Kidney (tissue), 14 donors: Measurements from ENCODE around the gene SUPT4H1. TPM values are rescaled to one million over a fixed set of nuclear protein-coding genes. Genes with fewer than 3 reads are reported as not detected.

Experiments
- DNase-seq, 5 donors: peaks; one replicate each; pipeline ENCODE4 v3.0.0-alpha.2; 2013 to 2020
- FAIRE-seq: peaks from 2 replicates; lab custom pipeline; 2012; peaks lifted over from hg19 to GRCh38; lab: Jason Lieb, UNC
- H3K27ac ChIP-seq, 2 donors: one replicate each; pipeline ENCODE4 v1.7.0; 2013; ENCODE audit warnings: low read depth in 2 of 2, low read length in 2 of 2, inconsistent platforms in 1 of 2
- H3K27me3 ChIP-seq: one replicate; pipeline ENCODE4 v1.7.1; 2013; ENCODE audit warnings: low read length, inconsistent platforms; ENCODE audit not compliant: control insufficient read depth, insufficient read depth
- H3K36me3 ChIP-seq, 3 donors: one replicate each; pipeline versions ENCODE4 v1.7.0 to v1.7.1; 2013; ENCODE audit warnings: low read length in 3 of 3, control low read depth in 1 of 3, inconsistent platforms in 1 of 3; ENCODE audit not compliant: insufficient read depth in 3 of 3, control insufficient read depth in 2 of 3
- H3K4me1 ChIP-seq, 3 donors: one replicate each; pipeline versions ENCODE4 v1.7.0 to v1.7.1; 2013; ENCODE audit warnings: low read length in 3 of 3, inconsistent platforms in 1 of 3, low read depth in 1 of 3; ENCODE audit not compliant: control insufficient read depth in 2 of 3, insufficient read depth in 2 of 3
- H3K4me3 ChIP-seq, 3 donors: one replicate each; pipeline versions ENCODE4 v1.7.0 to v1.8.1; 2013; ENCODE audit warnings: low read length in 3 of 3, control low read depth in 1 of 3, inconsistent platforms in 1 of 3
- H3K9ac ChIP-seq, 3 donors: one replicate each; pipeline versions ENCODE4 v1.7.0 to v1.7.1; 2013; ENCODE audit warnings: low read length in 3 of 3, control low read depth in 1 of 3, inconsistent platforms in 1 of 3
- H3K9me3 ChIP-seq, 3 donors: one replicate each; pipeline versions ENCODE4 v1.7.0 to v1.7.1; 2013; ENCODE audit warnings: low read length in 3 of 3, control low read depth in 1 of 3, inconsistent platforms in 1 of 3; ENCODE audit not compliant: control insufficient read depth in 2 of 3, insufficient read depth in 1 of 3
- intact Hi-C: fragments of 100-400 bp; cut with DNase I; formaldehyde crosslinking; loops from one replicate; pipeline ENCODE4 v1.11.1; 2022
- polyA plus RNA-seq: library from polyadenylated mRNA; stranded (reverse); fragments of 350-450 nt; fragmentation: Illumina TruSeq; extraction: RNeasy Lipid Tissue Mini Kit (QIAGEN cat#74804); gene quantifications from one replicate; pipeline ENCODE4 v1.2.3, GENCODE V29; 2014; ENCODE audit warnings: low read depth, low replicate concordance; ENCODE audit not compliant: insufficient read depth
- total RNA-seq: library from RNA; stranded (reverse); fragmentation: NEBNext Ultra II Directional; extraction: Animal tissue kit (Norgen Biotek cat#: 25700); gene quantifications from one replicate; pipeline ENCODE4 v1.2.1, GENCODE V29; 2021
- TF ChIP-seq, protein P1 (sequence below): IDR thresholded peaks from 3 replicates; pipeline ENCODE4 v1.5.1; 2012; ENCODE audit warnings: mild to moderate bottlenecking, moderate library complexity, borderline replicate concordance; ENCODE audit not compliant: insufficient read depth; ENCODE audit errors: extremely low read depth
- donor health status: control.
- donor health status: control.
- donor health status: control.
- donor health status: control.
- donor health status: control.
- donor health status: DM: yes; HTN: yes; CAD: no.
- donor health status: Normal renal cell carcinoma (clear cell type).

The SUPT4H1 gene
- total and polyA plus RNA-seq, 2 donors from 2014 or later, result 60.5 to 129 TPM

GRCh38 chr17:58302919-58303585 is 48.9 kb downstream of the SUPT4H1 start:
- Histone ChIP-seq H3K4me1 (no peaks in the 10 kb centered on the region), H3K9ac (no peak overlapping the region), H3K9me3 (no peaks in the 10 kb centered on the region), H3K27ac (no peak overlapping the region), H3K4me3 (no peak overlapping the region), H3K27me3 (no peaks in the 10 kb centered on the region), H3K36me3 (peaks cover 0 to 2% (median 0%) of the 10 kb centered on the region in 3 donors)
- TF ChIP-seq, protein P1, sequence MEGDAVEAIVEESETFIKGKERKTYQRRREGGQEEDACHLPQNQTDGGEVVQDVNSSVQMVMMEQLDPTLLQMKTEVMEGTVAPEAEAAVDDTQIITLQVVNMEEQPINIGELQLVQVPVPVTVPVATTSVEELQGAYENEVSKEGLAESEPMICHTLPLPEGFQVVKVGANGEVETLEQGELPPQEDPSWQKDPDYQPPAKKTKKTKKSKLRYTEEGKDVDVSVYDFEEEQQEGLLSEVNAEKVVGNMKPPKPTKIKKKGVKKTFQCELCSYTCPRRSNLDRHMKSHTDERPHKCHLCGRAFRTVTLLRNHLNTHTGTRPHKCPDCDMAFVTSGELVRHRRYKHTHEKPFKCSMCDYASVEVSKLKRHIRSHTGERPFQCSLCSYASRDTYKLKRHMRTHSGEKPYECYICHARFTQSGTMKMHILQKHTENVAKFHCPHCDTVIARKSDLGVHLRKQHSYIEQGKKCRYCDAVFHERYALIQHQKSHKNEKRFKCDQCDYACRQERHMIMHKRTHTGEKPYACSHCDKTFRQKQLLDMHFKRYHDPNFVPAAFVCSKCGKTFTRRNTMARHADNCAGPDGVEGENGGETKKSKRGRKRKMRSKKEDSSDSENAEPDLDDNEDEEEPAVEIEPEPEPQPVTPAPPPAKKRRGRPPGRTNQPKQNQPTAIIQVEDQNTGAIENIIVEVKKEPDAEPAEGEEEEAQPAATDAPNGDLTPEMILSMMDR, result no peak
- FAIRE-seq (no peak), DNase-seq (peak in 2 of 5 donors; percentile 5 to 41)
- intact Hi-C loops, result loop anchor here (10.0 kb wide), 1 partner anchor 142 kb away; no protein-coding TSS in a partner anchor

DNA sequence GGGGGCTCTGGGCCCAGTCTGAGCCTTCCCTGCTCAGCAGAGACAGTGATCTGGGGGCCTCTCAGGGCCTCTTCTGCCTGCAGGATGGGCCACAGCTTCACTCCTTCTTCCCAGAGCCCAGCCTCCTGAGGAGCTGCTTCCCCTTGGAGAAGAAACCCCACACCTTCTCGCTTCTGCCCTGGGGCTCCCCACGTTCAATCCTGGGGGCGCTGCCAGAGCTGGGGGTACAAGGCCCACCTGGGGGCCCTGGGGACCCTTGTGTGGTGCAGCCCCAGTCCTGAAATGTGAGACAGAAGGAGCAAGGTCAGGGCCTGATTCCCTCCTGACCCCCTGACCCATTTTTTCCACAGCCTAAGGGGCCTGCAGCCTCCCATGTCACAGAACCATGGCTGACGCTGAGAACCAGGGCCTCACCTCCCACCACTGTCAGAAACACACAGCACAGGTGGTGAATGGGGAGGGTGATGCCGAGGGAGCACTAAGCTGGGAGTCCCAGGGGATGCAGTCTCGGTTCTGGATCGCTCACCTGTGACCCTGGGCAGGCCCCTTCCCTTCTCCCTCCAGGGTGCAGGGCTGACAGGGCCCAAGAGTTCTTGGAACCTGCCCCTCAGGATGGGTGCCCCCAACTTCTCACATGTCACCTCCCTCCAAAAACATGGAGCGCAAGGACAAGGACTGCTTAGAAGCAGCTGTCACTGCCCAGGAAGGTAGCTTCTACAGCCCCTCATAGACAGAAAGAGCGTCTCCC is 49.7 kb downstream of the SUPT4H1 start:
- FAIRE-seq (no peak), DNase-seq (peak in 2 of 5 donors; percentile 6 to 48)
- peaks cover 0 to 2% (median 0%) of the 10 kb centered on the region in 3 donors for H3K36me3 ChIP-seq
- no peak overlapping the region for H3K9ac ChIP-seq
- H3K4me1 ChIP-seq, result no peaks in the 10 kb centered on the region
- TF ChIP-seq, protein P1, result no peak
- no peaks in the 10 kb centered on the region for H3K27me3 ChIP-seq
- H3K27ac ChIP-seq, result no peak overlapping the region
- intact Hi-C loops, result loop anchor here (10.0 kb wide), 1 partner anchor 142 kb away; no protein-coding TSS in a partner anchor
- no peak overlapping the region for H3K4me3 ChIP-seq
- no peaks in the 10 kb centered on the region for H3K9me3 ChIP-seq

DNA sequence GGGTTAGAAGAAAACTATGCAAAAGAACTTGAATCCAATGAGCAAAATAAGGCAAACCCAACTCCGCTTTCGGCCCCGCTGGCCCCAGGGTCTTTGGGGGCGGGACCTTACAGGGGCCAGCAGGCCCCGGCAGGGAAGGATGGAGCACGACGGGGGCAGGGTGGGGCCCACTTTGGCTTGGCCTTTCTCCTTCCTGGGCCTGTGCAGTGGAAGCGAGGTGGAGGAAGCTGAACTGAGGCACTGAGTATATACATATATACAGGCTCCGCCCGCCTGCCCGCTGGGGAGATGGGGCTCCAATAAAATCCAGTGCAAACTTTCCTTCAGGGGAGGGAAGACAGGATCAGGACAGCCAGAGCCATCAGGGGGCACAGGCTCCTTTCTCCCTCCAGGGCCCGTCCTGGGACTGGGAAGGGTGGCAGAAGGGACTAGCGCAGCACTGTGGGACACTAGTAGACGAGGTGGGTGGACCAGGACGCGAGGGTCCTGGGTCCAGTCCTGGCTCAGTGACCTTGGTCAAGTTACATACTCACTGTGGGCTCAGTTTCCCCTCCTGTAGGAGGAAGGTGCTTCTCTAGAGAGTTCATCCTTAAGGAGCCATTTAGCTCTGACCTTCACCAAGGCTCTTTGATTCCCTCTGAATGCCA is 50.4 kb downstream of the SUPT4H1 start:
- TF ChIP-seq, protein P1, result no peak
- FAIRE-seq, result no peak
- H3K27ac ChIP-seq, result no peak overlapping the region
- intact Hi-C loops, result loop anchor here (10.0 kb wide), 1 partner anchor 143 kb away; no protein-coding TSS in a partner anchor
- no peaks in the 10 kb centered on the region for H3K27me3 ChIP-seq
- H3K4me1 ChIP-seq, result no peaks in the 10 kb centered on the region
- H3K36me3 ChIP-seq, result peaks cover 0 to 2% (median 0%) of the 10 kb centered on the region in 3 donors
- peak in 1 of 5 donors; percentile 47 for DNase-seq
- H3K4me3 ChIP-seq, result no peak overlapping the region
- H3K9ac ChIP-seq, result no peak overlapping the region
- no peaks in the 10 kb centered on the region for H3K9me3 ChIP-seq
